A673 (cell line): ENCODE data around the gene STUB1.

Source experiments
- CTCF ChIP-seq: fragments of 300-800, 200-600 bp; sonication (generic); conservative IDR thresholded peaks from 2 replicates; pipeline ENCODE4 v1.5.1; 2017; ENCODE audit warnings: low read depth, mild to moderate bottlenecking, antibody characterized with exemption, low read length, moderate library complexity, mixed read lengths
- EZH2 ChIP-seq: fragments of 200-600 bp; sonication (generic); IDR thresholded peaks from 2 replicates; pipeline ENCODE4 v1.6.1; 2017; ENCODE audit warnings: borderline replicate concordance, low read depth, mild to moderate bottlenecking, mixed read lengths, antibody characterized with exemption, low read length; ENCODE audit not compliant: poor library complexity, severe bottlenecking

- TF ChIP-seq CTCF = no peak
- TF ChIP-seq EZH2 = no peak
Observed at GRCh38 chr16:648781-649589, 31.2 kb upstream of the STUB1 start, which contains the start of gene WDR90.
